ENCODE data around the gene EDIL3. TPM values are rescaled to one million over a fixed set of nuclear protein-coding genes. Genes with fewer than 3 reads are reported as not detected.

The EDIL3 gene
- total and polyA plus RNA-seq, 2 donors (not counting 1 experiment from before 2014, with no cell fraction given), result not detected

DNA sequence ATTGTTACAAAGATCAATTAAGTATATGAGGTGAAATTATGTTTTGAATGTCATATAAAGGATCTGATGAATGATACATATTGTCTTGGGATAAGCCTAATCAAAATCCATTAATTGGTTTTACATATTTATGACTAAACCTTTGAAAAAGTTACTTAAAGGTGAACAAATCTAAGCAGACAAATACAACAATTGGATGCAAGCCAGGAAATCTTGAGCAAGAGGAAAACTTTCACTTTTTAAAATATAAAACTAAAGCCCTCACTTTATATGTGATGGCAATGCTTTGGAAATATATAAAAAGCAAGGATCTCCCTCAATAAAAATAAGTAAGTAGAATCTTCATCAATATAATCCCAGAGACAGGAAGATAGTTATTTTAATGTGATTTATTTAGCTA lies 80.1 kb downstream of the EDIL3 start:
- Histone ChIP-seq H3K36me3 (replicated peaks in 1 of 2; ENCODE audit: control extremely low read depth in 1 of 2, control insufficient read depth in 1 of 2, extremely low read depth in 1 of 2, insufficient read depth in 2 of 2, low read length in 1 of 2) (no peaks in the 10 kb centered on the region), H4K20me1 (ENCODE audit: control insufficient read depth, insufficient read depth, low read length, poor library complexity, severe bottlenecking) (no peaks in the 10 kb centered on the region), H3K27me3 (replicated peaks in 1 of 4; ENCODE audit: control extremely low read depth in 1 of 4, control insufficient read depth in 3 of 4, insufficient read depth in 4 of 4, low read length in 3 of 4) (no peaks in the 10 kb centered on the region), H3K4me2 (replicated peaks; ENCODE audit: low read depth, low read length, poor library complexity, severe bottlenecking) (no peak overlapping the region), H3K4me1 (ENCODE audit: control insufficient read depth in 2 of 2, insufficient read depth in 2 of 2, low read length in 2 of 2) (no peaks in the 10 kb centered on the region), H3K27ac (ENCODE audit: low read length in 2 of 2) (no peak overlapping the region), H3K9ac (ENCODE audit: low read length) (no peak overlapping the region), H3K4me3 (ENCODE audit: control extremely low read depth in 1 of 5, extremely low read depth in 1 of 5, insufficient read depth in 1 of 5, low read depth in 2 of 5, low read length in 4 of 5) (no peak overlapping the region), H2AFZ (ENCODE audit: insufficient read depth, low read depth, low read length, poor library complexity, severe bottlenecking) (no peak overlapping the region), H3K79me2 (ENCODE audit: control insufficient read depth, insufficient read depth, low read length) (no peaks in the 10 kb centered on the region), H3K9me3 (ENCODE audit: control extremely low read depth in 1 of 3, control insufficient read depth in 2 of 3, insufficient read depth in 1 of 3, low read length in 2 of 3) (no peaks in the 10 kb centered on the region)
- TF ChIP-seq, protein P1, sequence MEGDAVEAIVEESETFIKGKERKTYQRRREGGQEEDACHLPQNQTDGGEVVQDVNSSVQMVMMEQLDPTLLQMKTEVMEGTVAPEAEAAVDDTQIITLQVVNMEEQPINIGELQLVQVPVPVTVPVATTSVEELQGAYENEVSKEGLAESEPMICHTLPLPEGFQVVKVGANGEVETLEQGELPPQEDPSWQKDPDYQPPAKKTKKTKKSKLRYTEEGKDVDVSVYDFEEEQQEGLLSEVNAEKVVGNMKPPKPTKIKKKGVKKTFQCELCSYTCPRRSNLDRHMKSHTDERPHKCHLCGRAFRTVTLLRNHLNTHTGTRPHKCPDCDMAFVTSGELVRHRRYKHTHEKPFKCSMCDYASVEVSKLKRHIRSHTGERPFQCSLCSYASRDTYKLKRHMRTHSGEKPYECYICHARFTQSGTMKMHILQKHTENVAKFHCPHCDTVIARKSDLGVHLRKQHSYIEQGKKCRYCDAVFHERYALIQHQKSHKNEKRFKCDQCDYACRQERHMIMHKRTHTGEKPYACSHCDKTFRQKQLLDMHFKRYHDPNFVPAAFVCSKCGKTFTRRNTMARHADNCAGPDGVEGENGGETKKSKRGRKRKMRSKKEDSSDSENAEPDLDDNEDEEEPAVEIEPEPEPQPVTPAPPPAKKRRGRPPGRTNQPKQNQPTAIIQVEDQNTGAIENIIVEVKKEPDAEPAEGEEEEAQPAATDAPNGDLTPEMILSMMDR (IDR thresholded peaks at IDR 0.05), result no peak
- TF ChIP-seq EZH2 (IDR thresholded peaks at IDR 0.05; ENCODE audit: borderline replicate concordance, insufficient read depth, low read depth, low read length, poor library complexity, severe bottlenecking), result no peak
- H3K9me3 Mint-ChIP-seq (ENCODE audit: insufficient read depth), result no peaks in the 10 kb centered on the region
- ATAC-seq (ENCODE audit: low read depth) (no peak), DNase-seq (no peak)
- ChIA-PET CTCF (no interaction called here), POLR2A (no interaction called here)
- no peaks in the 10 kb centered on the region for H3K27me3 Mint-ChIP-seq
- no peak overlapping the region for H3K4me3 Mint-ChIP-seq
- no peaks in the 10 kb centered on the region for H3K4me1 Mint-ChIP-seq
- no peak overlapping the region for H3K27ac Mint-ChIP-seq
- intact Hi-C loops (cut with micrococcal nuclease), result no loop called here

DNA sequence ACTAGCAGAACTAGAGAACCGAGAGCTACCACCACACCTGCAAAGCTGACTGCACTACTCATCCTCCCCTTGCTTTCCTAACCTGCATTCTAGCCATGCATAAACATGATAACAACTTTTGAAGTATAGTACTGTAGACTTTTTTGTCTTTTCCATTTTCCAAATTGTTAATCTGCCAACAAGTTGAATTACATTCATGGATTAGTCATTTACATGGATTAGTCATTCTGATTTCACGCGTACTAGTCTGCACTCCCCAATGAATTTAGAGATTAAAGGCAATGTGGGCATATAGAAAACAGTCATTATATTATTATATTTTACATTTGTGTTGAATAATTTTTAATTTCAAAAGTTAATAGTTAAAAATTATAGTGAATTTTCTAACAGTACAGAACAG lies 81.4 kb downstream of the EDIL3 start:
- POLR2A ChIA-PET, result no interaction called here
- intact Hi-C loops (cut with micrococcal nuclease), result no loop called here
- H3K9me3 Mint-ChIP-seq (ENCODE audit: insufficient read depth), result no peaks in the 10 kb centered on the region

More for the DNA sequence above, 81.4 kb downstream of the EDIL3 start:
- CTCF ChIA-PET, result no interaction called here
- no peak for DNase-seq
- H2AFZ ChIP-seq (ENCODE audit: insufficient read depth, low read depth, low read length, poor library complexity, severe bottlenecking), result no peak overlapping the region
- H3K9me3 ChIP-seq (ENCODE audit: control extremely low read depth in 1 of 3, control insufficient read depth in 2 of 3, insufficient read depth in 1 of 3, low read length in 2 of 3), result no peaks in the 10 kb centered on the region
- ATAC-seq (ENCODE audit: low read depth), result no peak
- no peak overlapping the region for H3K9ac ChIP-seq (ENCODE audit: low read length)
- H3K36me3 ChIP-seq (replicated peaks in 1 of 2; ENCODE audit: control extremely low read depth in 1 of 2, control insufficient read depth in 1 of 2, extremely low read depth in 1 of 2, insufficient read depth in 2 of 2, low read length in 1 of 2), result no peaks in the 10 kb centered on the region
- H3K4me2 ChIP-seq (replicated peaks; ENCODE audit: low read depth, low read length, poor library complexity, severe bottlenecking), result no peak overlapping the region
- no peak overlapping the region for H3K27ac ChIP-seq (ENCODE audit: low read length in 2 of 2)
- H3K27me3 ChIP-seq (replicated peaks in 1 of 4; ENCODE audit: control extremely low read depth in 1 of 4, control insufficient read depth in 3 of 4, insufficient read depth in 4 of 4, low read length in 3 of 4), result no peaks in the 10 kb centered on the region
- Mint-ChIP-seq H3K4me3 (no peak overlapping the region), H3K27me3 (no peaks in the 10 kb centered on the region), H3K4me1 (no peaks in the 10 kb centered on the region), H3K27ac (no peak overlapping the region)
- WGBS (ENCODE audit: insufficient coverage), result no CpG with 5 or more reads among the region's 3 CpGs
- no peak for TF ChIP-seq EZH2 (IDR thresholded peaks at IDR 0.05; ENCODE audit: borderline replicate concordance, insufficient read depth, low read depth, low read length, poor library complexity, severe bottlenecking)
- TF ChIP-seq, protein P1 (IDR thresholded peaks at IDR 0.05), result no peak
- H3K4me3 ChIP-seq (ENCODE audit: control extremely low read depth in 1 of 5, extremely low read depth in 1 of 5, insufficient read depth in 1 of 5, low read depth in 2 of 5, low read length in 4 of 5), result no peak overlapping the region
- H4K20me1 ChIP-seq (ENCODE audit: control insufficient read depth, insufficient read depth, low read length, poor library complexity, severe bottlenecking), result no peaks in the 10 kb centered on the region
- H3K79me2 ChIP-seq (ENCODE audit: control insufficient read depth, insufficient read depth, low read length), result no peaks in the 10 kb centered on the region
- H3K4me1 ChIP-seq (ENCODE audit: control insufficient read depth in 2 of 2, insufficient read depth in 2 of 2, low read length in 2 of 2), result no peaks in the 10 kb centered on the region

All from B cell (primary cell).